22Rv1 (cell line): ENCODE measurements around the gene GSTM5.

Experiments
- CTCF ChIP-seq: fragments of 450-650 bp; IDR thresholded peaks from 2 replicates; pipeline ENCODE4 v1.5.1; 2017; ENCODE audit warnings: mild to moderate bottlenecking
- ZFX ChIP-seq: fragments of 450-650 bp; IDR thresholded peaks from 2 replicates; pipeline ENCODE4 v1.6.1; 2017; ENCODE audit warnings: antibody characterized with exemption, borderline replicate concordance

GRCh38 chr1:109677459-109677858 lies 34.6 kb upstream of the GSTM5 start:
- no peak for TF ChIP-seq CTCF
- TF ChIP-seq ZFX = no peak
